SW 1271 (cell line): ENCODE measurements around the gene GPX6.
"Not testable (repeated sequence)": the region's sequence is repeated elsewhere in the genome, so short reads cannot be mapped to it uniquely, and the experiment has no call there.

Source experiments
- DNase-seq, 2 experiments: peaks; one replicate each; lab custom pipeline; 2025; lab: John Stamatoyannopoulos, UW

The GPX6 gene

GRCh38 chr6:28480253-28480932 is 35.2 kb downstream of the GPX6 start:
- no peak for DNase-seq

GRCh38 chr6:28478518-28478917 is 37.1 kb downstream of the GPX6 start:
- no peak for DNase-seq

GRCh38 chr6:28474441-28475219 is 41.0 kb downstream of the GPX6 start:
- peak; percentile 65 to 89 for DNase-seq

GRCh38 chr6:28469153-28469745 is 46.3 kb downstream of the GPX6 start:
- DNase-seq: not testable (repeated sequence)

GRCh38 chr6:28468056-28468455 is 47.5 kb downstream of the GPX6 start:
- DNase-seq: no peak

GRCh38 chr6:28462401-28462800 is 53.2 kb downstream of the GPX6 start:
- no peak for DNase-seq

GRCh38 chr6:28458568-28458967 is 57.0 kb downstream of the GPX6 start:
- no peak for DNase-seq
